Loucy (cell line): Measurements from ENCODE around the gene ZNF354B.

Experiments used
- H2AFZ ChIP-seq: fragments of 200-600 bp; sonication (generic); 2 replicates; pipeline ENCODE4 v1.6.0; 2016; ENCODE audit warnings: antibody characterized with exemption, mild to moderate bottlenecking, low read length, moderate library complexity
- H3F3A ChIP-seq: fragments of 200-600 bp; 2 replicates; pipeline ENCODE4 v1.6.0; 2016; ENCODE audit warnings: antibody characterized with exemption, low read depth, mild to moderate bottlenecking
- H3K27me3 ChIP-seq: fragments of 200-600 bp; sonication (generic); 2 replicates; pipeline ENCODE4 v1.6.1; 2014; ENCODE audit warnings: low read length, mild to moderate bottlenecking; ENCODE audit not compliant: insufficient read depth, poor library complexity, severe bottlenecking
- H3K36me3 ChIP-seq: fragments of 200-600 bp; sonication (generic); 2 replicates; pipeline ENCODE4 v1.6.1; 2016; ENCODE audit warnings: low read length; ENCODE audit not compliant: insufficient read depth
- H3K4me1 ChIP-seq: fragments of 200-600 bp; sonication (generic); 2 replicates; pipeline ENCODE4 v1.5.1; 2014; ENCODE audit warnings: low read length, mild to moderate bottlenecking; ENCODE audit not compliant: insufficient read depth, poor library complexity, severe bottlenecking
- H3K4me2 ChIP-seq: fragments of 200-600 bp; sonication (generic); 2 replicates; pipeline ENCODE4 v1.6.0; 2014; ENCODE audit warnings: antibody characterized with exemption, low read length, low read depth, mild to moderate bottlenecking; ENCODE audit not compliant: poor library complexity, severe bottlenecking
- H3K4me3 ChIP-seq: fragments of 200-600 bp; sonication (generic); 2 replicates; pipeline ENCODE4 v1.5.1; 2014; ENCODE audit warnings: low read length, mild to moderate bottlenecking, mixed read lengths; ENCODE audit not compliant: poor library complexity, severe bottlenecking
- H3K79me2 ChIP-seq: fragments of 200-600 bp; sonication (generic); 2 replicates; pipeline ENCODE4 v1.6.1; 2014; ENCODE audit warnings: low read length; ENCODE audit not compliant: insufficient read depth
- H3K9ac ChIP-seq: fragments of 200-600 bp; sonication (generic); 2 replicates; pipeline ENCODE4 v1.6.0; 2014; ENCODE audit warnings: mild to moderate bottlenecking, low read depth, low read length, moderate library complexity; ENCODE audit not compliant: poor library complexity, severe bottlenecking
- H3K9me2 ChIP-seq: fragments of 200-600 bp; sonication (generic); replicated peaks from 2 replicates; pipeline ENCODE4 v1.6.1; 2016; ENCODE audit warnings: low read depth, low read length, mixed read lengths
- H3K9me3 ChIP-seq: fragments of 200-600 bp; sonication (generic); 2 replicates; pipeline ENCODE4 v1.6.1; 2014; ENCODE audit warnings: mild to moderate bottlenecking, antibody characterized with exemption, low read length, low read depth; ENCODE audit not compliant: insufficient read depth
- H4K20me1 ChIP-seq: fragments of 200-600 bp; sonication (generic); 2 replicates; pipeline ENCODE4 v1.6.0; 2014; ENCODE audit warnings: antibody characterized with exemption, low read length, mild to moderate bottlenecking; ENCODE audit not compliant: insufficient read depth, poor library complexity, severe bottlenecking
- CTCF ChIP-seq: fragments of 200-600 bp; sonication (generic); conservative IDR thresholded peaks from 2 replicates; pipeline ENCODE4 v1.5.1; 2014; ENCODE audit warnings: mild to moderate bottlenecking, antibody characterized with exemption, low read length
- EZH2phosphoT487 ChIP-seq: fragments of 200-600 bp; IDR thresholded peaks from 2 replicates; pipeline ENCODE4 v1.6.1; 2018; ENCODE audit warnings: antibody characterized with exemption, mild to moderate bottlenecking, moderate library complexity, borderline replicate concordance

ZNF354B gene

GRCh38 chr5:178859625-178860521 lies at the start of gene ZNF354B:
Gene ZNF354B, plus strand, starts transcription at chr5:178859953. Its CDS starts 1,095 bp downstream, at chr5:178861048.
- H3K9me2 ChIP-seq, result no peaks in the 10 kb centered on the region
- no peaks in the 10 kb centered on the region for H4K20me1 ChIP-seq
- H3K4me2 ChIP-seq, result peak within 1 kb of the TSS; percentile 53
- no peaks in the 10 kb centered on the region for H3K27me3 ChIP-seq
- no peaks in the 10 kb centered on the region for H3K36me3 ChIP-seq
- peak within 1 kb of the TSS; percentile 67 for H3K9ac ChIP-seq
- peak within 1 kb of the TSS; percentile 89 for H2AFZ ChIP-seq
- peaks cover 11% of the 10 kb centered on the region; the same call in 1 of the 2 replicates for H3K79me2 ChIP-seq
- TF ChIP-seq CTCF (no peak), EZH2phosphoT487 (no peak)
- no peaks in the 10 kb centered on the region for H3K4me1 ChIP-seq
- no peaks in the 10 kb centered on the region for H3F3A ChIP-seq
- peak within 1 kb of the TSS; percentile 73 for H3K4me3 ChIP-seq
- H3K9me3 ChIP-seq, result no peaks in the 10 kb centered on the region

GRCh38 chr5:178817506-178817905 lies 42.2 kb upstream of the ZNF354B start:
- Histone ChIP-seq H3F3A (no peaks in the 10 kb centered on the region), H2AFZ (no peak overlapping the region), H4K20me1 (no peaks in the 10 kb centered on the region), H3K4me2 (no peak overlapping the region), H3K9me3 (no peaks in the 10 kb centered on the region), H3K27me3 (no peaks in the 10 kb centered on the region), H3K4me3 (no peak overlapping the region), H3K79me2 (no peaks in the 10 kb centered on the region), H3K36me3 (no peaks in the 10 kb centered on the region), H3K9ac (no peak overlapping the region), H3K4me1 (no peaks in the 10 kb centered on the region), H3K9me2 (no peaks in the 10 kb centered on the region)
- TF ChIP-seq CTCF, result no peak
- TF ChIP-seq EZH2phosphoT487, result no peak

GRCh38 chr5:178818094-178818493 lies 41.7 kb upstream of the ZNF354B start:
- Histone ChIP-seq H3K4me2 (no peak overlapping the region), H3K9me3 (no peaks in the 10 kb centered on the region), H3K4me1 (no peaks in the 10 kb centered on the region), H3K36me3 (no peaks in the 10 kb centered on the region), H3K79me2 (no peaks in the 10 kb centered on the region), H4K20me1 (no peaks in the 10 kb centered on the region), H3K9me2 (no peaks in the 10 kb centered on the region), H3K4me3 (no peak overlapping the region), H2AFZ (no peak overlapping the region), H3K9ac (no peak overlapping the region), H3K27me3 (no peaks in the 10 kb centered on the region), H3F3A (no peaks in the 10 kb centered on the region)
- TF ChIP-seq CTCF (no peak), EZH2phosphoT487 (no peak)
